ENCODE results near the gene CABYR. TPM values are rescaled to one million over a fixed set of nuclear protein-coding genes. Genes with fewer than 3 reads are reported as not detected.

The CABYR gene
- total RNA-seq, 2 donors from 2014 or later = 10.0 to 11.1 TPM

DNA sequence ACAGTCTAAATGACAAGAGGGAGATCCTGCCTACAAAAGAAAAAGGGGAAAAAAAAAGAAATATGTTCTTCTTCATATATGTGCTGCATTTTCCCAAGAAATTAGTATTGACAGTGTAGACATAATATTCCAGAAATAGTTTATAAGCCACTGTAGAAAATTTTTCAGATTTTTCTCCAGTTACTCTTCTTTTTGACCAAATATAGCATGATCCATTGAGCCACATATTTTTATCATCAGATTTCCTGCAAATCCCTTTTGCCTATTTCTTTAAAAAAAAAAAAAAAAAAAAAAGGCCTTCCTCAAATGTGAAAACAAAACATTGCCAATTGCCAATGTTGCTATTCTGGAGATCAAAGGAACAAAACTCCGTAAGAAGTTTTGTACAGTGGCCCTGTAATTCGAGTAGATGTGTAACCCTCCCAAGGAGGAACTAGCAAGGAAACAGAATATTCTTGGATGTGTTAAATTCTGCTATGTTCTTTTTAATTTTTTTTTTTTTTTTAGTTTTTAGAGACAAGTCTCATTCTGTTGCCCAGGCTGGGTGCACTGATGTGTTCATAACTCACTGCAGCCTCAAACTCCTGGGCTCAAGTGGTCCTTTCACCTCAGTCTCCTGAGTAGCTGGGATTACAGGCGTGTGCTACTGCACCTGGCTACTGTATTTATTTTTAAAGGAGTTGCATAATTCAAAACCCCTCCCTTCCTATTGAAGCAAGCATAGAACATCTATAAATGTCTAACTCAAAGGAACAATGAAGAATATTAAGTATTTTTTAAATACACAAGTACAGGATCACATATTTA lies 12.5 kb upstream of the CABYR start:
- WGBS, 2 experiments (ENCODE audit: insufficient coverage in 1 of 2, insufficient read length in 1 of 2) = 79 to 95% methylated on average over 3 of the region's 3 CpGs
- H3K9ac ChIP-seq (ENCODE audit: extremely low read depth, low read length, poor library complexity, severe bottlenecking) = no peak overlapping the region
- H3K4me1 Mint-ChIP-seq = peaks cover 7% of the 10 kb centered on the region
- no peaks in the 10 kb centered on the region for H3K4me1 ChIP-seq (ENCODE audit: control insufficient read depth, insufficient read depth, low read length)
- no peaks in the 10 kb centered on the region for H3K9me3 ChIP-seq (ENCODE audit: control insufficient read depth, low read length)
- H3K27ac Mint-ChIP-seq = no peak overlapping the region
- TF ChIP-seq, protein P1, sequence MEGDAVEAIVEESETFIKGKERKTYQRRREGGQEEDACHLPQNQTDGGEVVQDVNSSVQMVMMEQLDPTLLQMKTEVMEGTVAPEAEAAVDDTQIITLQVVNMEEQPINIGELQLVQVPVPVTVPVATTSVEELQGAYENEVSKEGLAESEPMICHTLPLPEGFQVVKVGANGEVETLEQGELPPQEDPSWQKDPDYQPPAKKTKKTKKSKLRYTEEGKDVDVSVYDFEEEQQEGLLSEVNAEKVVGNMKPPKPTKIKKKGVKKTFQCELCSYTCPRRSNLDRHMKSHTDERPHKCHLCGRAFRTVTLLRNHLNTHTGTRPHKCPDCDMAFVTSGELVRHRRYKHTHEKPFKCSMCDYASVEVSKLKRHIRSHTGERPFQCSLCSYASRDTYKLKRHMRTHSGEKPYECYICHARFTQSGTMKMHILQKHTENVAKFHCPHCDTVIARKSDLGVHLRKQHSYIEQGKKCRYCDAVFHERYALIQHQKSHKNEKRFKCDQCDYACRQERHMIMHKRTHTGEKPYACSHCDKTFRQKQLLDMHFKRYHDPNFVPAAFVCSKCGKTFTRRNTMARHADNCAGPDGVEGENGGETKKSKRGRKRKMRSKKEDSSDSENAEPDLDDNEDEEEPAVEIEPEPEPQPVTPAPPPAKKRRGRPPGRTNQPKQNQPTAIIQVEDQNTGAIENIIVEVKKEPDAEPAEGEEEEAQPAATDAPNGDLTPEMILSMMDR (conservative IDR thresholded peaks at IDR 0.05) = no peak
- H3K4me3 Mint-ChIP-seq = no peak overlapping the region
- no peaks in the 10 kb centered on the region for H3K27me3 ChIP-seq (ENCODE audit: control insufficient read depth, insufficient read depth, low read length, poor library complexity, severe bottlenecking)
- no peaks in the 10 kb centered on the region for H3K36me3 ChIP-seq (ENCODE audit: control insufficient read depth, insufficient read depth, low read length)
- H3K9me3 Mint-ChIP-seq = no peaks in the 10 kb centered on the region
- H3K27ac ChIP-seq (ENCODE audit: low read depth, low read length) = no peak overlapping the region
- no peak overlapping the region for H3K4me3 ChIP-seq (ENCODE audit: low read length)
- H3K36me3 Mint-ChIP-seq (ENCODE audit: low read depth) = peaks cover 8% of the 10 kb centered on the region
- no peak for DNase-seq
- H3K27me3 Mint-ChIP-seq (ENCODE audit: insufficient read depth) = no peaks in the 10 kb centered on the region

DNA sequence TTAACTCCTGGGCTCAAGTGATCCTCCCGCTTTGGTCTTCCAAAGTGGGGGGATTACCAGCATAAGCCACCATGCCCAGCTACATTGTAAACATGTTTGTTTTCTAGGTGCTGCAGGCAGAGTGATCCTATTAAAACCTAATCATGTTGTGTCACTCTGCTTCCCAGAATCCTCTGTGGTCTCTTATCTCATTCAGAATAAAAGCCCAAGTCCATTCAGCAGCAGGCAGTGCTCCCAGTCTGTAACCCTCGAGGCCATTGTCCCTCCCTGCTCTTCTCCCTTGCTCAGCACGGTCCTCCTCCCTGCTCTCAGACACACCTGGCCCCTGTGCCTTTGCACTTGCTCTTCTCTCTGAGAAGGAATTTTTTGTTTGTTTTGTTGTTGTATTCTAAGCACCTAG lies 11.1 kb upstream of the CABYR start:
- no peaks in the 10 kb centered on the region for H3K9me3 ChIP-seq (ENCODE audit: control insufficient read depth, low read length)
- H3K27me3 ChIP-seq (ENCODE audit: control insufficient read depth, insufficient read depth, low read length, poor library complexity, severe bottlenecking) = no peaks in the 10 kb centered on the region
- no peak overlapping the region for H3K27ac ChIP-seq (ENCODE audit: low read depth, low read length)
- H3K9ac ChIP-seq (ENCODE audit: extremely low read depth, low read length, poor library complexity, severe bottlenecking) = no peak overlapping the region
- no peak overlapping the region for H3K4me3 ChIP-seq (ENCODE audit: low read length)
- Mint-ChIP-seq H3K27ac (no peak overlapping the region), H3K36me3 (ENCODE audit: low read depth) (peaks cover 7% of the 10 kb centered on the region), H3K4me1 (peaks cover 7% of the 10 kb centered on the region), H3K4me3 (no peak overlapping the region), H3K9me3 (no peaks in the 10 kb centered on the region), H3K27me3 (ENCODE audit: insufficient read depth) (no peaks in the 10 kb centered on the region)
- no peak for DNase-seq
- H3K36me3 ChIP-seq (ENCODE audit: control insufficient read depth, insufficient read depth, low read length) = no peaks in the 10 kb centered on the region
- TF ChIP-seq, protein P1 (conservative IDR thresholded peaks at IDR 0.05) = no peak
- H3K4me1 ChIP-seq (ENCODE audit: control insufficient read depth, insufficient read depth, low read length) = no peaks in the 10 kb centered on the region
- 69 to 85% methylated on average over 1 to 3 of the region's 3 CpGs for WGBS, 2 experiments (ENCODE audit: insufficient coverage in 1 of 2, insufficient read length in 1 of 2)

DNA sequence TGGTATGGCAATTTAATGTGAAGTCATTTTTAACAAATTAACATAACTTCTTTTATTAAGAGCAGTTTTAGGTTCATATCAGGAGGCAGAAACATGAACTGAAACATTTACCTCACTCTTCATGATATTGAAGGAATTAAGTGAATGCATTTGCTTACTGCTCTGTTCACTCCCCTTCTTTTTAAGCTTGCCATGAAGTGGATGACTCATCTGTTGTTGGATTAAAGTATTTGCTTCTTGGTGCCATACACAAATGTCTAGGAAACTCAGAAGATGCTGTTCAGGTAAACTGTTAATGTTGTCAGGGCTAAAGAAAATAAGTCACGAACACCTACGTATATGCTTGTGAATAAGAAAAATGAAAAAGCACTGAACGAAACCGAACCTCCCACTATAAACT lies 10.2 kb upstream of the CABYR start:
- DNase-seq = no peak
- Mint-ChIP-seq H3K9me3 (no peaks in the 10 kb centered on the region), H3K4me3 (no peak overlapping the region), H3K27ac (no peak overlapping the region), H3K4me1 (peaks cover 7% of the 10 kb centered on the region), H3K36me3 (ENCODE audit: low read depth) (peaks cover 9% of the 10 kb centered on the region), H3K27me3 (ENCODE audit: insufficient read depth) (no peaks in the 10 kb centered on the region)
- Histone ChIP-seq H3K9ac (ENCODE audit: extremely low read depth, low read length, poor library complexity, severe bottlenecking) (no peak overlapping the region), H3K9me3 (ENCODE audit: control insufficient read depth, low read length) (no peaks in the 10 kb centered on the region), H3K27ac (ENCODE audit: low read depth, low read length) (no peak overlapping the region), H3K36me3 (ENCODE audit: control insufficient read depth, insufficient read depth, low read length) (no peaks in the 10 kb centered on the region), H3K4me3 (ENCODE audit: low read length) (no peak overlapping the region), H3K4me1 (ENCODE audit: control insufficient read depth, insufficient read depth, low read length) (no peaks in the 10 kb centered on the region), H3K27me3 (ENCODE audit: control insufficient read depth, insufficient read depth, low read length, poor library complexity, severe bottlenecking) (no peaks in the 10 kb centered on the region)
- TF ChIP-seq, protein P1 (conservative IDR thresholded peaks at IDR 0.05) = no peak
- 100% methylated on average over 2 of the region's 4 CpGs; no CpG with 5 or more reads in 1 of the 2 experiments for WGBS, 2 experiments (ENCODE audit: insufficient coverage in 1 of 2, insufficient read length in 1 of 2)
